NB4 (cell line): Measurements from ENCODE around the gene SLC41A3.

Experiments
- MYC ChIP-seq: IDR thresholded peaks from 2 replicates; pipeline ENCODE4 v1.6.1; 2011; ENCODE audit warnings: low read depth, low read length
- POLR2A ChIP-seq: IDR thresholded peaks from 2 replicates; pipeline ENCODE4 v1.6.1; 2011; ENCODE audit warnings: mild to moderate bottlenecking; ENCODE audit not compliant: insufficient read length; ENCODE audit errors: extremely low read depth
- TF ChIP-seq, protein P1 (sequence below): IDR thresholded peaks from one replicate; pipeline ENCODE4 v1.5.1; 2012; ENCODE audit warnings: low read depth, low read length

DNA sequence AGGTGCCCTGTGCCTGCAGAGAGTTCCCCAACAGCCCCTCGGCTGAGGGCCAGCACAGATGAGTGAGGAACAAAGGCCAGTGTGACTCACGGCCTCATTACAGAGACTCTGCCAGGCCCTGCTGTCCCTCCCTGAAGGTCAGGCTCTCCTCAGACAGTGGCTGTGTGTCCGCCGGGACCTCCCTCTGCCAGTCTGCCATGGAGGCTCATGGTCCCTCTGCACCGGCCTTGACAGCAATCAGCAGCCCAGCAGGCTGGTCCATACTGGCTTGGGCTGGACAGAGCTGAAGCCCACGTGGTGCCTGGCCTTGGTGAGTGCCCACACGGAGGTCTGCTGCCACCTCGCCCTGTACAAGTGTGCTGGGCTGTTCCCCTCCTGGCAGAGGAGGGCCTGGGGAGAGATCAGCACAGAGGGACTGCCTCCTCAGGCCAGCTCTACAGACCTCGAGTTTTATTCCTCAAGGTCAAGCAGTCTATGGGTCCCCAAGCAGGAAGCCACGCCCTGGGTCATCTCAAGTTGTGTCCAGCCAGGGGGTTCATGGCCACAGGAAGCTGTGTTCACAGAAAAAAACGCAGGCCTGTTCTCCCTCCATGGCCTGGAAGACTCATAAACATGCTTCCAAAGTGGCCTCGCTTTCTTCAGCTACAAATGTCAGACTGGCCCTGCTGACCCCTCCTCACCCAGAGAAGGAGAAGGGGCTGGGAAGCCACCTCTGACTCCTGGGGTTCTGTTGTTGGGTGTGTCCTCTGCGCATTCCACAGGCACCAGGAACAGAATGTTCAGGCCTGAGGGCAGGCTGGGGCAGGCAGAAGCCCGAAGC, 27.0 kb downstream of the SLC41A3 start:
- TF ChIP-seq, protein P1, sequence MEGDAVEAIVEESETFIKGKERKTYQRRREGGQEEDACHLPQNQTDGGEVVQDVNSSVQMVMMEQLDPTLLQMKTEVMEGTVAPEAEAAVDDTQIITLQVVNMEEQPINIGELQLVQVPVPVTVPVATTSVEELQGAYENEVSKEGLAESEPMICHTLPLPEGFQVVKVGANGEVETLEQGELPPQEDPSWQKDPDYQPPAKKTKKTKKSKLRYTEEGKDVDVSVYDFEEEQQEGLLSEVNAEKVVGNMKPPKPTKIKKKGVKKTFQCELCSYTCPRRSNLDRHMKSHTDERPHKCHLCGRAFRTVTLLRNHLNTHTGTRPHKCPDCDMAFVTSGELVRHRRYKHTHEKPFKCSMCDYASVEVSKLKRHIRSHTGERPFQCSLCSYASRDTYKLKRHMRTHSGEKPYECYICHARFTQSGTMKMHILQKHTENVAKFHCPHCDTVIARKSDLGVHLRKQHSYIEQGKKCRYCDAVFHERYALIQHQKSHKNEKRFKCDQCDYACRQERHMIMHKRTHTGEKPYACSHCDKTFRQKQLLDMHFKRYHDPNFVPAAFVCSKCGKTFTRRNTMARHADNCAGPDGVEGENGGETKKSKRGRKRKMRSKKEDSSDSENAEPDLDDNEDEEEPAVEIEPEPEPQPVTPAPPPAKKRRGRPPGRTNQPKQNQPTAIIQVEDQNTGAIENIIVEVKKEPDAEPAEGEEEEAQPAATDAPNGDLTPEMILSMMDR, result no peak
- TF ChIP-seq POLR2A (no peak), MYC (no peak)
